Measurements from ENCODE around the gene MDP1.

DNA sequence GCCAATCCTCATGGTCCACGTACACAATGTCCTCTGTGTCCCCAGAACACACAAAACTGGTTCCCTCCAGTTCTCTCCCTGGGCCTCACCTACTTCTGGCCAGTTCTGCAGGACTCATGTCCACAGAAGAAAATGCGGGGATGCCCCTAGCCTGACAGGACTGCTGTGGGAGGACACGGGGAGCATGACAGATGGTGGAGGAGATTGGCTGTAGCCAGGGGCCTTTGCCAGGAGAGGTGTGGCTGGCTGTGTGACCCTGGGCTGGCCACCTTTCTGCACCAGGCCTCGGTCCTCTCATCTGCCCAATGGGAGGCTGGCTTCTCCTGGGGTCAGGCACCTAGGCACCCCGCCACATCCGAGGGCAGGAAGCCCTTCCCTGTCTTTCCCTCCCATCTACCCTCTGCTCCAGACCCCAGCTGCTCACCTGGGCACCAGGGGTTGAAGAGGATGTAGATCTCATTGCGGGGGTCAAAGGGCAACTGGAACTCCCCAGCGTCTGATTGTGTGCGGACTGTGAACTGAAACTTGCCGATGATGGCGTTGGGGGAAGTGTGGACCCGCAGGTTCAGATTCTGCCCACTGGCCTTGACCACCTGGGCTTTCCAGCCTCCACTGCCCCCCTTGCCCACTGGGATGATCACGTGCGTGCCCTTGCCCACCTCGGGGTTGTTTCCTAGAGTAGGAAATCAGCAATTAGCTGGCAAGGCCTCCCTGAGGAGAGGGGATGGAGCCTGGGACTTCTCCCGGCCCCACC, 44.3 kb upstream of the MDP1 start:
- no peak for TF ChIP-seq CTCF (IDR thresholded peaks at IDR 0.05)
- TF ChIP-seq POLR2A (IDR thresholded peaks at IDR 0.05), result no peak
